ENCODE measurements around the gene FTH1. TPM values are rescaled to one million over a fixed set of nuclear protein-coding genes. Genes with fewer than 3 reads are reported as not detected.
A peak's percentile ranks its signal among the peaks of the same experiment; 100 is the strongest.

Gene FTH1
- total and polyA plus RNA-seq, 2 of the 4 experiments (the other 2 are of a cell fraction) = 344 to 2,516 TPM

DNA sequence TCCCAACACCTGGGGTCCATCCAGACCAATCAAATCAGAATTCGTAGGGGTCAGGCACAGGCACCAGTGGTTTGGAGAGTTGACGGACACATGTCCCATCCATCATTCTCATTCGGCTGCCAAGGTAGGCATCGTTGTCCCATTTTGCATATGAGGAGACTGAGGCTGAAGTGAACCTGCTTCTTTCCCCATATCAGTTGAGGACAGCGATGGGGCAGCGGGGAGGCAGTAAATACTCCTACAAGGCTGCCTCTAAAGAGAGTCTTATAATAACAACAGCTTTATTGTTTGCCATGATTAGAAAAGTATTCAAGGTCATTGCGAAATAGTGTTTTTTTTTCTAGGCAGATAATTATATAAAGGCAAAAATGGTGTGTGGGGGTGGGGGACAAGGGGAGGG, 18.9 kb downstream of the FTH1 start:
- peaks cover 2% of the 10 kb centered on the region; the same call in 1 of the 2 replicates for H3K27me3 ChIP-seq (ENCODE audit: control insufficient read depth, insufficient read depth, low read length)
- peak overlapping the region; percentile 19; the same call in 1 of the 2 replicates for H3K27ac ChIP-seq (ENCODE audit: insufficient read depth, low read length)
- peaks cover 0 to 6% of the 10 kb centered on the region in 2 experiments; a peak in 1 of 4 replicates for H3K79me1 ChIP-seq (ENCODE audit: low read depth in 1 of 2, low read length in 2 of 2)
- POLR2A ChIA-PET (ENCODE audit: unreplicated experiment) = interaction anchor here (0.6 kb wide), 1 partner anchor 17 kb away, joined by 3 read pairs; no protein-coding TSS in a partner anchor
- peak; percentile 85 for TF ChIP-seq CEBPB (IDR thresholded peaks at IDR 0.05; ENCODE audit: low read depth, low read length)
- TF ChIP-seq POLR2A (IDR thresholded peaks at IDR 0.05; ENCODE audit: low read depth, low read length) = no peak
- no peak for TF ChIP-seq BHLHE40 (IDR thresholded peaks at IDR 0.05; ENCODE audit: low read depth, low read length)
- dilution Hi-C loops (cut with HindIII; ENCODE audit: low sequenced_read_pairs, unreplicated experiment) (no loop called here), in situ Hi-C loops (cut with MboI; ENCODE audit: low sequenced_read_pairs) (loop anchor here (5.0 kb wide), 1 partner anchor 51 kb away; no protein-coding TSS in a partner anchor), intact Hi-C loops (cut with micrococcal nuclease) (no loop called here)
- peak overlapping the region; percentile 41 for H3K4ac ChIP-seq (ENCODE audit: low read depth, low read length)
- peak overlapping the region; percentile 9; the same call in 1 of the 2 replicates for H2BK20ac ChIP-seq (ENCODE audit: low read depth, low read length)
- no peak overlapping the region; the same call in 1 of the 2 replicates for H3K14ac ChIP-seq (replicated peaks; ENCODE audit: low read depth, low read length)
- H4K20me1 ChIP-seq (ENCODE audit: insufficient read depth, low read length) = no peaks in the 10 kb centered on the region
- no peak overlapping the region for H2AK9ac ChIP-seq (replicated peaks; ENCODE audit: low read depth, low read length, poor library complexity)
- no peak overlapping the region for H2AFZ ChIP-seq (replicated peaks; ENCODE audit: low read length, poor library complexity)
- H3K4me2 ChIP-seq (ENCODE audit: low read depth, low read length) = no peak overlapping the region
- H4K5ac ChIP-seq (ENCODE audit: low read depth, low read length) = no peak overlapping the region
- no CpG with 5 or more reads among the region's 7 CpGs for WGBS, 2 experiments (ENCODE audit: extremely low coverage in 2 of 2, insufficient read length in 1 of 2)
- H3K56ac ChIP-seq (ENCODE audit: extremely low read depth, insufficient read depth, low read length) = no peak overlapping the region
- no peak overlapping the region for H2BK5ac ChIP-seq (ENCODE audit: low read depth, low read length, poor library complexity, severe bottlenecking)
- H2AK5ac ChIP-seq (ENCODE audit: low read depth, low read length) = peak overlapping the region; percentile 72; the same call in 1 of the 2 replicates
- H3K36me3 ChIP-seq (ENCODE audit: control insufficient read depth, insufficient read depth, low read length) = no peaks in the 10 kb centered on the region
- CTCF ChIA-PET = interaction anchor here (0.8 to 3.1 kb wide), 8 partner anchors 15 to 152 kb away, joined by 3 to 52 read pairs (median 6); no protein-coding TSS in a partner anchor
- H3K4me3 ChIP-seq (ENCODE audit: insufficient read depth, low read depth, low read length) = no peak overlapping the region
- 0 out of 2 replicates have a peak overlapping the region, but pooled peaks have one; percentile 12 for H3K18ac ChIP-seq (ENCODE audit: low read depth, low read length)
- no peak overlapping the region for H3K9ac ChIP-seq (ENCODE audit: low read depth, low read length)
- peak overlapping the region; percentile 25; the same call in 1 of the 2 replicates for H2BK120ac ChIP-seq (ENCODE audit: low read depth, low read length)
- peak overlapping the region in 1 of 2 experiments; percentile 46; a peak in 2 of 4 replicates for H4K8ac ChIP-seq (ENCODE audit: low read depth in 2 of 2, low read length in 2 of 2)
- H4K91ac ChIP-seq (ENCODE audit: insufficient read depth, low read depth, low read length) = no peak overlapping the region
- no peaks in the 10 kb centered on the region for H3K9me3 ChIP-seq (ENCODE audit: control insufficient read depth, insufficient read depth, low read length)
- H3K23ac ChIP-seq (ENCODE audit: low read depth, low read length) = no peak overlapping the region
- no TSS peak for BruUV-seq (replicated peaks)
- DNase-seq (no peak), ATAC-seq (ENCODE audit: low read depth) (no peak)
- H3K4me1 ChIP-seq (ENCODE audit: control insufficient read depth, insufficient read depth, low read length) = peaks cover 8% of the 10 kb centered on the region; the same call in 1 of the 2 replicates
- peaks cover 11% of the 10 kb centered on the region for H3K9me1 ChIP-seq (ENCODE audit: insufficient read depth, low read length)
- H2BK15ac ChIP-seq (ENCODE audit: low read depth, low read length) = peak overlapping the region; percentile 34; the same call in 1 of the 3 replicates

All from IMR-90 (cell line).